HTERT RPE-1 (cell line): ENCODE data around the gene PCDH1.
"Not testable (repeated sequence)": the region's sequence is repeated elsewhere in the genome, so short reads cannot be mapped to it uniquely, and the experiment has no call there.

Experiments used
- in situ Hi-C: fragments of 300-500 bp; cut with MboI; formaldehyde crosslinking; loops from 4 replicates; pipeline ENCODE4 v1.14.3; 2020; ENCODE audit warnings: low sequenced_read_pairs

Gene PCDH1

DNA sequence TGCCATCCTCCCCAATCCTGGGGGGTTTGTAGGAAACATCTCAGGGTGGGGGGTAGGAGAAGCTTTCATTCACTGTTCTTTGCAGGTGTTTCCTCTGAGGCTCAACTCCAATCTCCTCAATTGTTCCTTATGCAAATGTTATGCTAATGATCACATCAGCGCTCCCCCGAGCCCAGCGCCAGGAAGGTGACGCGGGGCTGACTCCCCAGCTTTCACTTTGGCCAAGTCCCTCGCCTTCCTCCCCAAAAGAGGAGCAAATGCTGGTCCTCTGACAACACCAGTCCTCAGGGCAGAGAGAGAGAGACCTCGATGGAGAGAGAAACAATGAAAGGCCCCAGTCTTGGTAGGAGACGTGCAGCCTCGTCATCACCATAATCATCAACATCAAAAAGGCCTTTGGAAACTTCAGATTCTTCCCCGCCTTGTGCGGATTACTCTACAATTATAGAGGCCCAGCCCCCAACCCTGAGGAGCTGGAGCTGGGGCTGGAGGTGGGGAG, 39.1 kb downstream of the PCDH1 start:
- in situ Hi-C loops, result no loop called here

DNA sequence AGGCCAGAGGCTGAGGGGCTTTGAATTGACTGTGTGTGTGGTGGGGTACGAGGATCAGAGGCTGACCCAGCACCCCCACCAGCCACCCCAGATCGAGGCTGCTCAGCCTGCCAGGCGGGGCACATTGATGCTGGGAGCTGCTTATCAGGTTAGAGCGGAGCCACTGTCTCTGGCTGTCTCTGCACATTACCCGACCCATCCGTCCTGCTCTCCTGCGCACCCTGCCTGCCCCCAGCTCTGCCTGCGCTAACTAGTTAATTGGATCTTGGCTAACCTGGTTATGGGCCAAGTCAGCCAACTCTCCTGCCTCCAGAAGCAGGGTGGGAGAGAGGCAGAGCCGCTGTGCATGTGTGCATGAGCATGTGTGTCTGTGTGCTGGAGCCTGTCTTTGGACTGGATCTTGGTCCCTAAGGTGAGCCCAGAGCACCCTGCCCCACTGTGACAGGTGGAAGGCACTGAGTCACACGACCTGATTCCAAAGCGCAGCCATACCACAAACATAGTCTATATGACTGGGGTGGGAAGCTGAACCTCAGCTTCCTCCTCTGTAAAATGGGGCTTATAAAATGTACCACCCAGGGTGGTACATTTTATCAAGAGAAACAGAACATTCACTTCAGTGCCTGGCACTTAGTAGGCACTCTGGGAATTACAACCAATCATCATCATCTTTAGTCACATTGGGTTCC, 39.7 kb downstream of the PCDH1 start:
- in situ Hi-C loops, result no loop called here

DNA sequence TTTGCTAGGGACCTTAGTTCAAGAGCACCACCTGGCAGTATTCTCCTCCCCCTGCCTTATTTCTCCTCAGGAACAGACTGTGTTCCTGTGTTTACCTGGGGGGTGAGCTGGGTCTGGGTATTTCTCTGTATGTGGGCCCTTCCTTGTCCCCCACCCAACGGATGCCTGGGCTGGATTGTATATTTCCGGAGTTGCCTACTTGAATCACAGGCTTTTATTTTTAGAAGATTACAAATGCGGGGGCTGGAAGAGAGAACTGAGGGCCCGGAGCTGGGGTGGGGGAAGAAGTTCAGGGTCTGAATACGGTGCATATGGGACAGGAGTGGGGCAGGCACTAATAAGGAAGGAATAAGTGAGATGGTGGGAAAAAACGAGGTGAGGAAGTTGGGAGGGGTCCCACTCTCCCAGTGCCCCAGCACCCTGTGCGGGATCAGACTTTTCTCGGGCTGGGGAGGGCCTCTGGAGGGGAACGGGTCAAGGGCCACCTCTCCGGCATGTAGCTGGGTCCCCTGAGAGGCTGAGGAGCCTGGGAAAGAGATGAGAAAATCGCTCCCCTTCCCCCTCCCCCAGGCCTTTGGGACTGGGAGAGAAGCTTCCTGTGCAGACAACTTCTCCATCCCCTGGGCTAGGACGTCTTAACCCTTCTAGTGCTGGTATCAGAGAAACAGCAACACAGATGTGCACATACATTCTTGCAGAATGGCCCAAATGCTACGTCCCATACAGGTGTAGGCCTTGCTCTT, 42.1 kb downstream of the PCDH1 start:
- in situ Hi-C loops, result no loop called here

DNA sequence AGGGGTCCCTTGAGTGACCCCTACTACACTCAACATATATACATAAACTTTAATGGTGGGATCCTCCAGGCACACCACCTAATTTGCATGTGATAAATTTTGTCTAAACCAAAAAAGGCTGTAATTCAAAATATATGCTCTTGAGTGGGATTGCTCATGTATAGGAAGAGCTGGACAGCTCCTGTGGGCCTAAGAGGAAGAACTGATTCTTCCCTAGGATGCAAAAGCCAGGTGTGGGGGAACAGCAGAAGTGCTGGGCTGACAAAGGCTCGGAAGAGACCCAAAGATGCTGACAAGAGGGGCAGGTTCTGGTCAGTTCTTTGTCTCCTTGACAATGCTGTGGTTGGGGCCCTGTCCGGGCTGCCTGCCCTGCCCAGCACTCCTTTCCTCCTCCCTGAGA, 43.9 kb downstream of the PCDH1 start:
- in situ Hi-C loops, result no loop called here

DNA sequence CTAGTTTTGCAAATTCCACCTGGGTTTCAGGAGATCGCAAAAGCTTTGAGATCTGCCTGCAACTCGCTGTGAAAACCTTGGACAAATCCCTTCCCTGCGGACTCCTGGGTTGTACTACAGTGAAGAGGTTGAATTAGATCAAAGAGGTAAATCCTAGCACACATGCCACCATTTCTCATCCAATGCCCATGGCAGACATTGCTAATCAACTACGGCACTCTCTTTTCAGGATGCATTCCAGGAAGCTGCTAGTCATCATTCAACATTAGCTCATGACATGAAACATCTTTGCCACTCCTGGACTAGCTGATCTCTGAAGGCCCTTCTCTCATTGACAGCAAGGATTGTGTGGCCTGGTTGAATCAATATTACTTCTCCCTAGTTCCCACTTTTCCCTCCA, 46.1 kb downstream of the PCDH1 start:
- in situ Hi-C loops, result no loop called here

DNA sequence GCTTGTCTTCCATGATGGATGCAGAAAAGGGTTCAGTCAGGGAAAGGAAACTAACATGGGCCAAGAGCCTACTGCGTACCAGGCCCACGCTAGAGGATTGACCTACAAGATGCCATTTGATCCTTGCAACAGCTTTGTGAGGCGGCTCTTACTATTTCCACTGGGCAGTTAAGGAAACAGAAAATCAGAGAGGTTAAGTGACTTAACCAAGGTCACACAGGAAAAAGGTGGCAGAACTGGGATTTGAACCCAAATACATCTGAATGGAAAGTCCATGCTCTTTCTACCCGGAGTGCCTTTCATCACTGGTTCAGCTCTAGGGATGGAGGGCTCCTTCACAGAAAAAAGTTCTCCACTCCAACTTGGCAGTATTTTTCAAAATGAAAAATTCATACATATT, 50.0 kb downstream of the PCDH1 start:
- in situ Hi-C loops, result no loop called here

DNA sequence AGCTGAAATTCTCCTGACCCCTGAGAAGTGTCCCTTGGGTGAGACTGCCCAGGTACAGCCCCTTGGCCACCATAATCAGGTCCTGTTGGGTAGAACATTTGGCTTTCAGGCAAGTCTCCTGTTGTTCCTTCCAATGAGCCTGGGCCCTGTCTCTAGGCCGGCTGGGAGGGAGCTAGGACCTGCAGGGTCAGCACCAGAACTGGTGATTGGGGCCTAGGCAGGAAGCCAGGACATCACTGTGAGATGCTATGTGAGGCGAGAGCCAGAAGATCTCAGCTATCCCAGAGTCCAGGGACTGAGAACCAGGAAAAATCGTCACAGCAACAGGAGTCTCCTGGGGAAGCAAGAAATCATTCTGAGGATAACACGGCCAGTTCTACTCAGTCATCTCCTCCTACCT, 51.5 kb downstream of the PCDH1 start:
- in situ Hi-C loops, result no loop called here

DNA sequence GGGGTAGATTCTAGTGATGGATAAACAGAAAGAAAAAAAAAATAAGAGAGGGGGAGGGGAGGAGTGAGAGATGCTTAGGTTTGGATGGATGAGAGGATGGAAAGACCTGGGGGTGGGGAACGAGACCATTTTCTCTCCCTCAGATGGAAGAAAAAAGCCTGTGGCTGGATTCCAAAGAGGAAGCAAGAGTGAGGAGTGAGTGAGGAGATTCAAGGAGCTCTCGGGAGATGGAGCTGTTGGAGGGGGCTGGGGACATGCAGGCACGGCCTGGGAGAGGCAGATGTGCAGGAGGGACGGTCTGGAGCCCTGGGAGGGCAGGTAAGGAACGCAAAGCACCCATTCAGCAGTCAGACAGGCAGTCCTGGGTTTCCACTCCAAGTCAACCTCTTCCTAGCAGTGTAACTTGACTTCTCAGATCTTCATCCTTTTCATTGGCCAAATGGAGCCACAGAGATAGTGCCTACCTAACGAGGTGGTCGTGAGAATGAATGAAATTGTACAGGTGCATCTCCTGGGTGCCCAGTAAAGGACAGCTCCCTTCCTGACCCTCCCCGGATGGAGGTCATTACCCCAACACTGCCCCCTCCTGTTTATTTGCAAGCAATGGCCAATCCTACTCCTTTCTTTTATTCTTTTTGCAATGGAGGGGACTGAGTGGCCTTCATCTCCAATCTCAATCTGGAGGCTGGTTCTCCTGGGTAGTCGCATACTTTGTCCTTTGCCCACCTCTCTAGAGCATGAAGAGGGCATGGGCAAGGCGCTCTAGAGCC, 52.2 kb downstream of the PCDH1 start:
- in situ Hi-C loops, result no loop called here

DNA sequence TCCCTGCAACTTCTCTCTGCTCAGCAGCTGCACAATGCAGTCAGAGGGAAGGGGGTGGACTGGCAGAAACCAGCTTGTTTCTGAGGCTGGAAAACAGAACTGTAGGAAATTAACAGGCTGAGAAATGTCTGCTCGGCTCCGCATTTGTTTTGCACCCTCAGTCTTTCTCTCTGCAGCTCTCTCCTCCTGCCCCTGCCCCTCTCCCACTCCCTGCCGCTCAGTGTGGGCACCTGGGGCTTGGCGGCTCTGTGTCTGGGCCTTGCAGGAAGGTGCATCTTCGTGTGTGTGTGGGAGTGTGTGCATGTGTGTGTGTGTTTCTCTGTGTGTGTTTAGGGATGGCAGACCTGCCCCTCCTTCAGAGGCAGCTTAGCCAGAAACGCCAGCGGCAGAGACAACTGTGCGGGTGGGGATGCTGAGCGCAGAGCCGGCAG, 53.0 kb downstream of the PCDH1 start:
- in situ Hi-C loops, result no loop called here

DNA sequence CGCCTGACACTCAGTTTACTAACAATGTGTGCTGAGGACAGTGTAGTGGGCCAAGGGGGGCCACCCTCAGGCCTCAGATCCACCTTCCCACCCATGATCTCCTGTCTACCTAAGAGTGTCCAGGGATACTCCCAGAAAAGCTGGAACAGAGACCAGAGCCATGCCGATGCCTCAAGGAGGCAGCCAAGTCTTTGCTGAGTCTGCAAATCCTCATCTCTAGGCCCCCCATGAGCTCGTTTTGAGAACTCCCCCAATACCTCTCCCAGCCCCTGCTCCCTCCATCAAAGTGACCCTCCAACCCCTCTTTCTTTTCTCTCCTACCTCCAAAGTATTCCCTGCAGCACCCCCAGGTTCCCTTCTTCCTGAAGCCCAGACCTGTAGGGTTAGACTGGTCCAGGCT, 53.5 kb downstream of the PCDH1 start:
- in situ Hi-C loops, result no loop called here

DNA sequence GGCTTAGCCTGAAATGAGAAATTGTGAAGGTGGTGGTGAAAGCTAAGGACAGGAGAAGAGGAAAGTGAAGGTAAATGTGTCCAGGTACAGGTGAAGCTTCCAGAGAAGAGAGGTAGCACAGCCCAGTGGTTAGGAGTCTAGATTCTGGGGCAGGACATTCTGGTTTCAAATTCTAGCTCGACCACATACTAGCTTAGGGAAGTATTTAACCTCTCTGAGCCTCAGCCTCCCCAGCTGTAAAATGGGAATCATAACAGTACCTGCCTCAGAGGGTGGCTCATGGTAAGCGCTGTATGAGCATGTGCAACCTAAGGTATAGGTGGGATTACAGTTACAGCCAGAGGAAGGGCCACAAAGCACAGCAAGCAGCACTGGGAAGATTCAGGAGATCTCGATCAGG, 55.2 kb downstream of the PCDH1 start:
- in situ Hi-C loops, result no loop called here

DNA sequence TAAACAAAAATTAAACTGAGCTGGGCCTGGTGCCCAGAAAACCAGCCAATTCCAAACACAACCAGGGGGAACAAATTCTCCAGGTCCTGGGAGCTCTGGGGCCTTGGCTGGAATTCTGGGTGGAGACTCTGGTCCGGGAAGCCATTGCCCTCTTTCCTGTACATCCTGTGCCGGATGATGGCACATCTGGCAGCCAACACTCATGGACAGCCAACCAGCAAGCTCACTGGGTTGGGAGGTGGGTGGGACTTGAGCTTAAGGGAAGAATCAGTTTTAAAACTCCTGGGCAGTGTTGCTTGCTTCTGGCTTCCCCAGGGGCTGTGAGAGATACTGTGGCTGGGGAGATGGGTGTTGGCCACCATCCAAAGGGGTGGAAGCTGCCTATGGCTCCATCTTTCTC, 56.1 kb downstream of the PCDH1 start:
- in situ Hi-C loops, result no loop called here

DNA sequence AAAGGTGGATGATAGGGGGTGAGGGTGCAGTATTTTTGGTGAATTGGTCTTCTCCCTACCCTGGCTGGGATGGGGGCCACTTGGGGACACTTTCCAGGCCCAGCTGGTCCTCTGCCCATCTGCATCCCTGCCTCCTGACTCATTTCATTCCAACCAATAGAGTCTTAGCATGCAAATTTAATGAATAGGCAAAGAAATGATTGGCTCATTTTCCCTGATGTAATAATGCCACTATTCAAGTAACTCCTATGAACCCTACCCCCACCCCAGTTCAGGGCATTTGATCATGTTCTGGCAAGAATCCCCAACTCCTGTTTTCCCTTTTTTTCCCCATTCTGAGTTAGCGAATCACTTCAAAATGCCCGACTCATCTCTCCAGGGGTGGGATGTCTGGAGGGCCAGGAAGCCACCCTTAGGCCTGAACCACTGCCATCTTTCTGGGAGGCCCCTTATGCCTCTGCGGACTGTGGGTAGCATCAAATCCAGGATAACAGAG, 56.7 kb downstream of the PCDH1 start:
- in situ Hi-C loops, result no loop called here

DNA sequence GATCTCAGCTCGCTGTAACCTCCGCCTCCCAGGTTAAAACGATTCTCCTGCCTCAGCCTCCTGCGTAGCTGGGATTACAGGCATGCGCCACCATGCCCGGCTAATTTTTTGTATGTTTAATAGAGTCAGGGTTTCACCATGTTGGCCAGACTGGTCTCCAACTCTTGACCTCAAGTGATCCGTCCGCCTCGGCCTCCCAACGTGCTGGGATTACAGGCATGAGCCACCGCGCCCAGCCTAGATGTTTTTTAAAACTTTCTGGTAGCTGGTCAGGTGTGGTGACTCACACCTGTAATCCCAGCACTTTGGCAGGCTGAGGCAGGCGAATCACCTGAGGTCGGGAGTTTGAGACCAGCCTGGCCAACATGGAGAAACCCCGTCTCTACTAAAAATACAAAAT, 57.5 kb downstream of the PCDH1 start:
- in situ Hi-C loops, result not testable (repeated sequence)

DNA sequence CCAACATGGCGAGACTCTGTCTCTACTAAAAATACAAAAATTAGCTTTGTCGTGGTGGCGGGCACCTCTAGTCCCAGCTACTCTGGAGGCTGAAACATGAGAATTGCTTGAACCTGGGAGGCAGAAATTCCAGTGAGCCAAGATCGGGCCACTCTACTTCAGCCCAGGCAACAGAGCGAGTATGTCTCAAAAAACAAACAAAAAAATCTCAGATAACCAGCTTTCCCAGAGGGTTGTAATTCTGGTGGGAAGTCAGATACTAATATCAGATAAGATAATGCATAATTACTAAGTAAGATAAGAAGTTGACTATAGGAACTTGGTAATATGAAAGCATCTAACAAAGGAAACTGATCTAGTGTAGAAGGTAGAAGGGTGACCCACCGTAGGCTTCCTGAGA, 60.6 kb downstream of the PCDH1 start:
- in situ Hi-C loops, result no loop called here

DNA sequence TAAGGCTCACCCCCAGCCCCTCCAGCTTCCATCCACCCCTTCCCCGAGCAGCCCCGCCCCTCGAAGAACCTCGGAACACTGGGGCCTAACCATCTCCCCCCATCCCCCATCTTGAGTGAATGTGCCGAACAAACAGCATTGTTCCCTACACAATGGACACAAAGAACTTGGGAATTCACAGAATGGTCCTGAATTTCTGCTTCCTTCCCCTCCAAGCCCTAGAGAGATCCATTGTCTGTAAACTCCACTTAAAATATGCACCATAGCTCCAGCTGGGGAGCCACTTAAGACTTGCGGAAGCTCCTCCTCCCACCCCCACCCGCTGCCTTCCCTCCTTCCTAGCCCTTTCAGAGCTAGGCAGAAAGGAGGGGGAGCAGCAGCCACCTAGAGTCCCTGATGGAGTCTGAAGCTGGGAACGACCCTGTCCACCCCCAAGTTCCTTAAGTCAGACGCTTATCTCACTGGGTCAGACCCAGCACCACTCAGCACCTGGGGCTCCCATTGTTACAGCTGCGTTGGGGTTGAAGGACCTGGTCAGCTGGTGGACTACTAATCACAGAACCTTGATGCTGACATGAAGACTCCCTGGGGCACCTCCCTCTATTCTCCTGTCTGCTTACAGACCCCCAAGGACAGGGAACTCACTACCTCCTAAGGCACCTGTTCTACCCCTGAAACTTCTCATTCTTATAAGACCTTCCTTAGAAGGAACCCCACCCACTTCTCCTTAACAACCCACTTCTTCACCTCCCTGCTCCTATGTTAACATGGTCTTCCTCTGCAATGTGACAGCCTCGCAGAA, 61.4 kb downstream of the PCDH1 start:
- in situ Hi-C loops, result no loop called here

DNA sequence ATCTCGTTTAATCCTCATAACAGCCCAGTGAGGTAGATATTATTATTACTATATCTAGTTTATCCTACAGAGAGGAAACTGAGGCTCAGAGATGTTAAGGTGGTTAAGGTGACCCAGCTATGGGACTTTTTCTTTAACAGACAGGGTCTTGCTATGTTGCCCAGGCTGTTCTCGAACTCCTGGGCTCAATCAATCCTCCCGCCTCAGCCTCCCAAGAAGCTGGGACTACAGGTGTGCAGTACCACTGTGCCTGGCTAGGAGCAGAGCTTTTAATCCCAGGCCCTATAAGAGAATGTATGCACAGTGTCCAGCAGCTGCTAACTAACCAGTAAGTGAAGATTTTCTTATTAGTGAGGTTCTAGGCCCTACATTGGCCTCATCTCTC, 62.4 kb downstream of the PCDH1 start:
- in situ Hi-C loops, result no loop called here

DNA sequence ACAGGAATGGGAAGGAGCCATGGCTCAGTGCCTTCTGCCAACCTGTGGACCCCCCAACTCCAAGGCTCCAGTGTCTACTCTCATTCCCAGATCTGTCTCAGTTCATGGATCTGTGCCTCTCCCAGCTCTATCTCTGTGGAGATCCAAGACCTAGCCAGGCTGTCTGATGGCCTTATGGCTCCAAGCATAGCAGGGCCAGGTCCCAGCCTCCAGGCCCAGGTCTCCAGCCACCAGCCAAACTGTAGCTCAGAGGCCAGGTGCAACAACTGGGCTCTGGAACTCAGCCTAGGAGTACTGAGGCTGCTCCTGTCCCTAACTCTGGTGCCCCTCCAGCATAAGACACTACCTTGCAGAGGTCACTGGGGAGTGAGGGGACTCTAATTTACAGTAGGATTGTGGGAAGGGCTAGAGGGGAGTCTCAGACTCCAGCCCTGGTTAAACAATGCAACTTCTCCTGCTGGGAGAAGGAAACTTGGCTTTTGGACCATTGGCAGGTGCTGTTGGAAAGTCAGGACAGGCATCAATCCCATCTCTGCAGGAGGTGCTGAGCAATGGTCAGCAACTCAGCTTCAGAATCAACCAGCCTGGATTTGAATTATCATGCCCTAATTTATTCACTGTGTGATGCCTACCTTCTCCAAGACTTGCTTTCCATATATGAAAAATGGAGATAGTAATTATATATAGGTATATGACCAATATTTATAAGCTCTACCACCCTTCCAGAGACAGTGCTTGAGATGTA, 63.0 kb downstream of the PCDH1 start:
- in situ Hi-C loops, result no loop called here

DNA sequence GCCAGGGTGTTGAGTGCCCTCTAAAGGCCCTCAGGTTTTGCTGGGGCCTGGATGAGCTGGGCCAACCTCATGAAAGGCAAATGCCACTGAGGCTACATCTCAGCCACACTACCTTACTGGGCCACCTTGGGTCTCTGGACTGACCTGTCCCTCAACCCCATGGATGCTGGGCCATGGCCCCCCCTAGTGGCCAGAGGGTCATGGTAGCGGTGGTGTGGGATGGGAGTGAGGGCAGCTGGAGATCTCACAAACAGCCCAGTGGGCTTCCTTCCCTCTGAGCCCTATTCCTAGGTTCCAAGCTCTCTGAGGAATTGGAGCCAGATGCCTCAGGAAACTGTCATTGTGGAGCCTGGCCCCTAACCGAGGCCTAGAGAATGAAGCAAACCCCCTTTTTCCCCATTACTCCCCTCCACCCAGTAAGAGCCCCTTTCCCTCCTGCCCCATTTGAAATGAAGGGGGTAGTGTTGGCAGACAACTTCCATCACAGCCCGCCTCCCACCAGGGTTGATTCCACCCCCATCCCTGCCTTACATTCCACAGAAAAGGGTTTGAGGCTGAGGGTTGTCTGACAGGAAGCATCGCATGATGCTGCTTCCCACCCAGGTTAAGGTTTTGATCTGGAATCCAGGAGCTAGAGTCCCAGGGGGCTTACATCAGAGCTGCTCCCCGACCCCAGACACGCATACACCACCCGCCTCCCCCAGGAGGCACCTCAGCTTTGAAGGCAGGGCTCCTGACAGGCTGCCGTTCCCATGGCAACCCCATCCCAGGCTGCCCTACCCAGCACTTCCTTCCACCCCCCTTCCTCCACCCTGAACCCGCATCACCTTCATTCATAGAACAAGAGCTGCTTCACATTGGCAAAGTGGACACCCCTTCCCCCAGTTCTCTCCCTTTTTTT, 63.9 kb downstream of the PCDH1 start:
- in situ Hi-C loops, result no loop called here
